Activated CD8-positive, alpha-beta T cell treated with anti-CD3 and anti-CD28 coated beads for 36 hours (primary cell): Measurements from ENCODE around the gene CENATAC. TPM values are rescaled to one million over a fixed set of nuclear protein-coding genes. Genes with fewer than 3 reads are reported as not detected.

Experiments
- ATAC-seq: fragments of 200-7000 bp; cut with Tn5 transposase; one replicate; pipeline ENCODE4 v1.10.0; 2021; ENCODE audit warnings: mild to moderate bottlenecking, moderate library complexity
- CTCF ChIA-PET: fragments of 350-600 bp; sonication (Branson Sonifier 250); formaldehyde crosslinking; loops from one replicate; lab custom pipeline; 2021; ENCODE audit warnings: antibody characterized with exemption; lab: Charles Lee
- POLR2A ChIA-PET: fragments of 350-600 bp; sonication (Branson Sonifier 250); formaldehyde crosslinking; loops from one replicate; lab custom pipeline; 2021; ENCODE audit warnings: antibody characterized with exemption; lab: Charles Lee
- DNase-seq: peaks from one replicate; pipeline ENCODE4 v3.0.0-alpha.2; 2020
- H3K27ac Mint-ChIP-seq: one replicate; pipeline ENCODE4 v1.8.0; 2021; ENCODE audit warnings: mild to moderate bottlenecking, mixed read lengths
- H3K27me3 Mint-ChIP-seq: one replicate; pipeline ENCODE4 v1.8.0; 2021; ENCODE audit warnings: mixed read lengths
- H3K36me3 Mint-ChIP-seq: one replicate; pipeline ENCODE4 v1.8.0; 2021; ENCODE audit warnings: low read depth, mixed read lengths
- H3K4me1 Mint-ChIP-seq: one replicate; pipeline ENCODE4 v1.8.0; 2021; ENCODE audit warnings: low read depth, mixed read lengths
- H3K4me3 Mint-ChIP-seq: one replicate; pipeline ENCODE4 v1.8.0; 2021; ENCODE audit warnings: mild to moderate bottlenecking, moderate library complexity, mixed read lengths
- H3K9me3 Mint-ChIP-seq: one replicate; pipeline ENCODE4 v1.8.0; 2021; ENCODE audit warnings: mixed read lengths
- intact Hi-C: fragments of 100-400 bp; cut with micrococcal nuclease; formaldehyde crosslinking; loops from one replicate; pipeline ENCODE4 v1.10.0; 2022
- total RNA-seq, 2 experiments: library from RNA; stranded (reverse); gene quantifications; one replicate each; pipeline ENCODE4 v1.2.3, GENCODE V29; 2021
- TF ChIP-seq, protein P1 (sequence below): fragments of 200-600 bp; IDR thresholded peaks from one replicate; pipeline ENCODE4 v1.8.0; 2022; ENCODE audit warnings: antibody characterized with exemption, mild to moderate bottlenecking

CENATAC gene
- total RNA-seq, 2 experiments from 2014 or later: 22.0 to 24.1 TPM

DNA sequence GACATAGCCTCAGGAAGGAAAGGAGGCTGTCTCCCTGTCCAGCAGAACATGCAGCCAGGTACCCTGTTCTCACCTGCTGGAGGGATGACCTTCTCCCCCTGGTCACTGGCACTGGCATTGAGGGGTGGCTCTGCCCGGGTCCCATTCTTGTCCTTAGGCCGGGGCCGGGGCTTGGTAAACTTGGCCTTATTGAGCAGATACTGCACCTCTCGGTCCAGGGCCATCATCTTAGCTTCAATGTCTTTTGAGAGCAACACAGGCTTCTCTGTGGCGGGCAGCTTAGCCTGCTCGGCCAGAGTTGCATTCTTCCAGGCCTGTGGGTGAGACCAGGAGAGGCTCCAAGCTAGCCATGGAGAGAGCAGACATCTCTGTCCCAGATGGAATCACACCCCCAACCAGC lies 48.6 kb downstream of the CENATAC start:
- peaks cover 40% of the 10 kb centered on the region for H3K36me3 Mint-ChIP-seq
- H3K4me3 Mint-ChIP-seq: no peak overlapping the region
- H3K27me3 Mint-ChIP-seq: no peaks in the 10 kb centered on the region
- TF ChIP-seq, protein P1, sequence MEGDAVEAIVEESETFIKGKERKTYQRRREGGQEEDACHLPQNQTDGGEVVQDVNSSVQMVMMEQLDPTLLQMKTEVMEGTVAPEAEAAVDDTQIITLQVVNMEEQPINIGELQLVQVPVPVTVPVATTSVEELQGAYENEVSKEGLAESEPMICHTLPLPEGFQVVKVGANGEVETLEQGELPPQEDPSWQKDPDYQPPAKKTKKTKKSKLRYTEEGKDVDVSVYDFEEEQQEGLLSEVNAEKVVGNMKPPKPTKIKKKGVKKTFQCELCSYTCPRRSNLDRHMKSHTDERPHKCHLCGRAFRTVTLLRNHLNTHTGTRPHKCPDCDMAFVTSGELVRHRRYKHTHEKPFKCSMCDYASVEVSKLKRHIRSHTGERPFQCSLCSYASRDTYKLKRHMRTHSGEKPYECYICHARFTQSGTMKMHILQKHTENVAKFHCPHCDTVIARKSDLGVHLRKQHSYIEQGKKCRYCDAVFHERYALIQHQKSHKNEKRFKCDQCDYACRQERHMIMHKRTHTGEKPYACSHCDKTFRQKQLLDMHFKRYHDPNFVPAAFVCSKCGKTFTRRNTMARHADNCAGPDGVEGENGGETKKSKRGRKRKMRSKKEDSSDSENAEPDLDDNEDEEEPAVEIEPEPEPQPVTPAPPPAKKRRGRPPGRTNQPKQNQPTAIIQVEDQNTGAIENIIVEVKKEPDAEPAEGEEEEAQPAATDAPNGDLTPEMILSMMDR: no peak
- ChIA-PET POLR2A (interaction anchor here (0.8 to 4.1 kb wide), 4 partner anchors 9 to 35 kb away, joined by 3 to 26 read pairs (median 7); partner anchors contain the start of gene HYOU1), CTCF (no interaction called here)
- no peak overlapping the region for H3K27ac Mint-ChIP-seq
- peaks cover 13% of the 10 kb centered on the region for H3K4me1 Mint-ChIP-seq
- DNase-seq: no peak
- ATAC-seq: no peak
- intact Hi-C loops: no loop called here
- H3K9me3 Mint-ChIP-seq: no peaks in the 10 kb centered on the region

DNA sequence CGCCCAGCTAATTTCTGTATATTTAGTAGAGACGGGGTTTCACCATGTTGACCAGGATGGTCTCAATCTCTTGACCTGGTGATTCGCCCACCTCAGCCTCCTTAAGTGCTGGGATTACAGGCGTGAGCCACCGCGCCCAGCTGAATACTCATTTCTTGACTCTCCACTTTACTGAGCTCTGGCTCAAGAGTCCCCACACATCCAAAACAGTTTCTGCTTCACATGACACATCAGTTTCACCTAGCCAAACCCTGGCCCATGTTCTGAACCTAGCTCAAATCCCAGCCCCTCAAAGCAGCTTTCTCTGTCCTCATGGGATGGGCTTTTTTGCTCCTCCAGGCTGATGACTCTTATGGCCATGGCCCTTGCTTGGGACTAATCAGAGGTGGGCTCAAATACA lies 49.3 kb downstream of the CENATAC start:
- H3K27me3 Mint-ChIP-seq: no peaks in the 10 kb centered on the region
- H3K36me3 Mint-ChIP-seq: peaks cover 44% of the 10 kb centered on the region

GRCh38 chr11:119048644-119049043 lies 50.7 kb downstream of the CENATAC start:
- ChIA-PET CTCF (interaction anchor here (2.0 kb wide), 1 partner anchor 17 kb away, joined by 7 read pairs; the partner anchor contains the start of gene SLC37A4), POLR2A (interaction anchor here (0.6 to 2.0 kb wide), 5 partner anchors 8 to 65 kb away, joined by 3 to 10 read pairs (median 3); partner anchors contain the start of gene HYOU1)
- H3K4me1 Mint-ChIP-seq: peaks cover 21% of the 10 kb centered on the region
- peaks cover 57% of the 10 kb centered on the region for H3K36me3 Mint-ChIP-seq
- no peaks in the 10 kb centered on the region for H3K9me3 Mint-ChIP-seq
- no peak overlapping the region for H3K27ac Mint-ChIP-seq
- intact Hi-C loops: no loop called here
- ATAC-seq: no peak
- DNase-seq: no peak
- H3K27me3 Mint-ChIP-seq: no peaks in the 10 kb centered on the region
- H3K4me3 Mint-ChIP-seq: no peak overlapping the region
- TF ChIP-seq, protein P1: no peak

More for the DNA sequence above, 49.3 kb downstream of the CENATAC start:
- ChIA-PET POLR2A (interaction anchor here (1.0 to 2.0 kb wide), 4 partner anchors 9 to 48 kb away, joined by 3 to 10 read pairs (median 6); partner anchors contain the start of gene HYOU1), CTCF (interaction anchor here (1.2 to 2.0 kb wide), 2 partner anchors 9 to 16 kb away, joined by 6 to 7 read pairs; partner anchors contain the start of gene SLC37A4)
- H3K4me3 Mint-ChIP-seq: no peak overlapping the region
- no peak overlapping the region for H3K27ac Mint-ChIP-seq
- H3K9me3 Mint-ChIP-seq: no peaks in the 10 kb centered on the region
- no peak for DNase-seq
- TF ChIP-seq, protein P1: no peak
- intact Hi-C loops: no loop called here
- ATAC-seq: no peak
- H3K4me1 Mint-ChIP-seq: peaks cover 12% of the 10 kb centered on the region

- intact Hi-C loops: no loop called here
- Mint-ChIP-seq H3K36me3 (peaks cover 61% of the 10 kb centered on the region), H3K4me1 (peaks cover 21% of the 10 kb centered on the region)
Measured at GRCh38 chr11:119049081-119049480, 51.1 kb downstream of the CENATAC start.

More at GRCh38 chr11:119049081-119049480, 51.1 kb downstream of the CENATAC start:
- ChIA-PET POLR2A (interaction anchor here (0.6 kb wide), 1 partner anchor 45 kb away, joined by 3 read pairs; no protein-coding TSS in a partner anchor), CTCF (interaction anchor here (2.0 kb wide), 1 partner anchor 18 kb away, joined by 7 read pairs; the partner anchor contains the start of gene SLC37A4)
- DNase-seq (no peak), ATAC-seq (no peak)
- H3K27me3 Mint-ChIP-seq: no peaks in the 10 kb centered on the region
- H3K9me3 Mint-ChIP-seq: no peaks in the 10 kb centered on the region
- H3K4me3 Mint-ChIP-seq: no peak overlapping the region
- no peak overlapping the region for H3K27ac Mint-ChIP-seq
- TF ChIP-seq, protein P1: no peak
